Astrocyte (in vitro differentiated cells and primary cell): ENCODE data around the gene TBXAS1. TPM values are rescaled to one million over a fixed set of nuclear protein-coding genes. Genes with fewer than 3 reads are reported as not detected.

ENCODE experiments used
- DNase-seq: peaks from one replicate; pipeline ENCODE4 v3.0.0-alpha.2; 2010; ENCODE audit warnings: low read depth
- FAIRE-seq: peaks from 2 replicates; lab custom pipeline; 2011; peaks lifted over from hg19 to GRCh38; lab: Jason Lieb, UNC
- H2AFZ ChIP-seq: 2 replicates; pipeline ENCODE4 v1.6.0; 2012; ENCODE audit warnings: low read depth, low read length, inconsistent platforms
- H3K27ac ChIP-seq: 2 replicates; pipeline ENCODE4 v1.5.1; 2011; ENCODE audit warnings: low read depth, low read length, inconsistent platforms
- H3K27me3 ChIP-seq: 2 replicates; pipeline ENCODE4 v1.6.0; 2011; ENCODE audit warnings: low read length, inconsistent platforms; ENCODE audit not compliant: insufficient read depth
- H3K36me3 ChIP-seq: 2 replicates; pipeline ENCODE4 v1.5.1; 2011; ENCODE audit warnings: low read length, inconsistent platforms; ENCODE audit not compliant: insufficient read depth
- H3K4me1 ChIP-seq: 2 replicates; pipeline ENCODE4 v1.5.1; 2011; ENCODE audit warnings: low read length, inconsistent platforms; ENCODE audit not compliant: insufficient read depth
- H3K4me2 ChIP-seq: 2 replicates; pipeline ENCODE4 v1.6.0; 2012; ENCODE audit warnings: low read length, inconsistent platforms
- H3K4me3 ChIP-seq: 2 replicates; pipeline ENCODE4 v1.5.1; 2011; ENCODE audit warnings: low read depth, mild to moderate bottlenecking, low read length, inconsistent platforms; ENCODE audit not compliant: insufficient read depth
- H3K79me2 ChIP-seq: 2 replicates; pipeline ENCODE4 v1.6.0; 2012; ENCODE audit warnings: mild to moderate bottlenecking, low read length, inconsistent platforms; ENCODE audit not compliant: insufficient read depth
- H3K9ac ChIP-seq: 2 replicates; pipeline ENCODE4 v1.6.0; 2012; ENCODE audit warnings: mild to moderate bottlenecking, low read length, inconsistent platforms
- H3K9me3 ChIP-seq: 2 replicates; pipeline ENCODE4 v1.5.1; 2012; ENCODE audit warnings: low read depth, mild to moderate bottlenecking, low read length, inconsistent platforms; ENCODE audit not compliant: insufficient read depth
- H4K20me1 ChIP-seq: 2 replicates; pipeline ENCODE4 v1.6.0; 2012; ENCODE audit warnings: low read length, inconsistent platforms; ENCODE audit not compliant: insufficient read depth
- H3K27ac Mint-ChIP-seq: one replicate; pipeline ENCODE4 v1.8.0; 2021; ENCODE audit warnings: mild to moderate bottlenecking, mixed read lengths; ENCODE audit not compliant: unreplicated experiment
- H3K27me3 Mint-ChIP-seq: one replicate; pipeline ENCODE4 v1.8.0; 2021; ENCODE audit warnings: low read depth, mixed read lengths; ENCODE audit not compliant: unreplicated experiment
- H3K36me3 Mint-ChIP-seq: one replicate; pipeline ENCODE4 v1.8.0; 2021; ENCODE audit warnings: low read depth, mixed read lengths; ENCODE audit not compliant: unreplicated experiment
- H3K4me1 Mint-ChIP-seq: one replicate; pipeline ENCODE4 v1.8.0; 2021; ENCODE audit warnings: low read depth, mixed read lengths; ENCODE audit not compliant: unreplicated experiment
- H3K4me3 Mint-ChIP-seq: one replicate; pipeline ENCODE4 v1.8.0; 2021; ENCODE audit warnings: mild to moderate bottlenecking, moderate library complexity, mixed read lengths; ENCODE audit not compliant: unreplicated experiment
- H3K9me3 Mint-ChIP-seq: one replicate; pipeline ENCODE4 v1.8.0; 2021; ENCODE audit warnings: mild to moderate bottlenecking, mixed read lengths; ENCODE audit not compliant: unreplicated experiment
- EZH2 ChIP-seq: IDR thresholded peaks from 2 replicates; pipeline ENCODE4 v1.6.1; 2012; ENCODE audit warnings: mild to moderate bottlenecking, low read length, inconsistent platforms; ENCODE audit not compliant: insufficient read depth
- total RNA-seq: library from RNA; stranded (reverse); gene quantifications from 2 replicates; pipeline ENCODE4 v1.2.1, GENCODE V29; 2021
- TF ChIP-seq, protein P1 (sequence below): IDR thresholded peaks from 2 replicates; pipeline ENCODE4 v1.5.1; 2011; ENCODE audit warnings: low read depth, mild to moderate bottlenecking, inconsistent platforms, low read length, moderate library complexity; ENCODE audit not compliant: insufficient read depth

The TBXAS1 gene
- total RNA-seq, 1 donor from 2014 or later: 1.1 TPM

DNA sequence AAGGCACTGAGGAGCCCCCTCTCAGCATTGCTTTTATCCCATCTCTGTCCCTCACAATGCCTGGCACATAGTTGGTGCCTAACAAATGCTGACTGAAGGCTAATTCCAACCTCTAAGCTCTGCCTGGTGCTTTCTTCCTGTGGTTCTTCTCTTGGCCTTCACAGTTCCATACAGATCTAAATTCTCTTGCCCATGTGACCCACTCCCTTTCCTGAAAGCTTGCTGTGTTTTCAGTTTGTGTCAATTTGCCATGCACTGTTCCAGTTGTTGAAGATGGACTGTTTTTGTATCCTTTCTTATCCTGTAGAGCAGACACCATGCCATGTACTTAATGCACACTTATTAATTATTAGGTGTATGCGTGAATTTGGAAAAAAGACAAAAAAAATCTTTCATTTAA, 9.2 kb downstream of the TBXAS1 start:
- no peak for TF ChIP-seq EZH2
- TF ChIP-seq, protein P1, sequence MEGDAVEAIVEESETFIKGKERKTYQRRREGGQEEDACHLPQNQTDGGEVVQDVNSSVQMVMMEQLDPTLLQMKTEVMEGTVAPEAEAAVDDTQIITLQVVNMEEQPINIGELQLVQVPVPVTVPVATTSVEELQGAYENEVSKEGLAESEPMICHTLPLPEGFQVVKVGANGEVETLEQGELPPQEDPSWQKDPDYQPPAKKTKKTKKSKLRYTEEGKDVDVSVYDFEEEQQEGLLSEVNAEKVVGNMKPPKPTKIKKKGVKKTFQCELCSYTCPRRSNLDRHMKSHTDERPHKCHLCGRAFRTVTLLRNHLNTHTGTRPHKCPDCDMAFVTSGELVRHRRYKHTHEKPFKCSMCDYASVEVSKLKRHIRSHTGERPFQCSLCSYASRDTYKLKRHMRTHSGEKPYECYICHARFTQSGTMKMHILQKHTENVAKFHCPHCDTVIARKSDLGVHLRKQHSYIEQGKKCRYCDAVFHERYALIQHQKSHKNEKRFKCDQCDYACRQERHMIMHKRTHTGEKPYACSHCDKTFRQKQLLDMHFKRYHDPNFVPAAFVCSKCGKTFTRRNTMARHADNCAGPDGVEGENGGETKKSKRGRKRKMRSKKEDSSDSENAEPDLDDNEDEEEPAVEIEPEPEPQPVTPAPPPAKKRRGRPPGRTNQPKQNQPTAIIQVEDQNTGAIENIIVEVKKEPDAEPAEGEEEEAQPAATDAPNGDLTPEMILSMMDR: no peak
- Mint-ChIP-seq H3K36me3 (peaks cover 4% of the 10 kb centered on the region), H3K4me3 (no peak overlapping the region), H3K4me1 (no peaks in the 10 kb centered on the region), H3K27ac (no peak overlapping the region), H3K27me3 (peaks cover 15% of the 10 kb centered on the region), H3K9me3 (peaks cover 6% of the 10 kb centered on the region)
- H3K9ac ChIP-seq: no peak overlapping the region
- H3K4me3 ChIP-seq: no peak overlapping the region
- no peak for FAIRE-seq
- H3K27me3 ChIP-seq: peaks cover 3% of the 10 kb centered on the region
- H3K4me1 ChIP-seq: no peaks in the 10 kb centered on the region
- DNase-seq: no peak
- no peaks in the 10 kb centered on the region for H4K20me1 ChIP-seq
- H2AFZ ChIP-seq: no peak overlapping the region
- no peaks in the 10 kb centered on the region for H3K9me3 ChIP-seq
- H3K36me3 ChIP-seq: no peaks in the 10 kb centered on the region
- no peak overlapping the region for H3K27ac ChIP-seq
- H3K4me2 ChIP-seq: no peak overlapping the region
- no peaks in the 10 kb centered on the region for H3K79me2 ChIP-seq

DNA sequence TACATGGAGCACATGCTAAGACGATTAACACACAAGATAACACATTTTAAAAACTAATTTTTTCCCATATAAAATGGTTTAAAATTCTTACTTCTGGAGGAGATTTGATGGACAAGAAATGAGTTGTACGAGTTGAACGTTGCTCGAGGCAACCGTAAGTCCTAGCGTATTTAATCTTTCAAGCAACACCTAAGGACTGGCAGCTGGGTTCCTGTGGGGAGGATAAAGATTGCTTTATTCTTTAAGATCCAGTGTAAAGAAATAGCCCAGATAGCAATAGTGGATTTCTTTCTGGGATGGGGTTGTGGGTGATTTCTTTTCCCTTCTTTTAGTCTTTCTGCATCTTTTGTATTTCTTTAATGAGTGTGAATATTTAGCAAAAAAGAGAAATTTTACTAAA, 9.8 kb downstream of the TBXAS1 start:
- no peaks in the 10 kb centered on the region for H3K36me3 ChIP-seq
- H3K4me2 ChIP-seq: no peak overlapping the region
- no peak for FAIRE-seq
- no peaks in the 10 kb centered on the region for H3K79me2 ChIP-seq
- Mint-ChIP-seq H3K4me1 (no peaks in the 10 kb centered on the region), H3K36me3 (peaks cover 4% of the 10 kb centered on the region), H3K27me3 (peaks cover 17% of the 10 kb centered on the region), H3K4me3 (no peak overlapping the region), H3K27ac (no peak overlapping the region), H3K9me3 (peaks cover 6% of the 10 kb centered on the region)
- no peak for DNase-seq
- H3K4me3 ChIP-seq: no peak overlapping the region
- H3K27me3 ChIP-seq: peaks cover 3% of the 10 kb centered on the region
- TF ChIP-seq, protein P1: no peak
- no peak for TF ChIP-seq EZH2
- no peak overlapping the region for H2AFZ ChIP-seq
- H4K20me1 ChIP-seq: no peaks in the 10 kb centered on the region
- no peak overlapping the region for H3K9ac ChIP-seq
- no peaks in the 10 kb centered on the region for H3K9me3 ChIP-seq
- no peak overlapping the region for H3K27ac ChIP-seq
- H3K4me1 ChIP-seq: no peaks in the 10 kb centered on the region

DNA sequence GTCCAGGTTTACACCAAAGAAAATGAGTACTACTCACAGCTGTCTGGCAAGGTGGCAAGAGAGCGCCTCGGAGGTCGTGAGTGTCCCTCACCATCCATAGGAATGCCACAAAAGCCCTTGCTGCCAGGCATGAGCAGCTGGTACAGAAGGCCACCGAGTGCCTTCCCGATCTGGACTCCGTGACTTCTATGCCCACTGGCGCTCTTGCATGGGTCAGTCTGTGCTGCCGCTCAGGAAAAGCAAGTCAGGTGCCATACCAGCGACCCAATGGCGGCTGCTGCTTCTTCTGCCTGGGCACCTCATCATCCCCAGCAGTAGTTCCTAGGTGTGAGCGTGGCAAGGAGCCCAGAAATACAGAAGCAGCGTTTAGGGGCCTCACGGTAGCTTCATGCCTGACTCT, 11.7 kb downstream of the TBXAS1 start:
- no peak overlapping the region for H3K27ac Mint-ChIP-seq
- peaks cover 3% of the 10 kb centered on the region for H3K9me3 Mint-ChIP-seq
- H3K4me3 Mint-ChIP-seq: no peak overlapping the region
- no peaks in the 10 kb centered on the region for H3K36me3 Mint-ChIP-seq
- Histone ChIP-seq H2AFZ (no peak overlapping the region), H3K27ac (no peak overlapping the region), H3K4me3 (no peak overlapping the region), H3K27me3 (peaks cover 3% of the 10 kb centered on the region), H3K36me3 (no peaks in the 10 kb centered on the region), H3K4me2 (no peak overlapping the region), H3K9ac (no peak overlapping the region), H3K9me3 (no peaks in the 10 kb centered on the region), H4K20me1 (no peaks in the 10 kb centered on the region), H3K79me2 (no peaks in the 10 kb centered on the region), H3K4me1 (no peaks in the 10 kb centered on the region)
- FAIRE-seq (no peak), DNase-seq (no peak)
- H3K27me3 Mint-ChIP-seq: peaks cover 32% of the 10 kb centered on the region
- H3K4me1 Mint-ChIP-seq: no peaks in the 10 kb centered on the region
- TF ChIP-seq EZH2: no peak
- TF ChIP-seq, protein P1: no peak
